Stimulated activated naive B cell treated with anti-CD40 and anti-IgM and Interleukin-4, amounts not matched to agents 10 μg/mL and 1 μg/mL and 100 μg/mL, for 72 hours (primary cell): ENCODE results near the gene SMAD7.
"Not testable (repeated sequence)": the region's sequence is repeated elsewhere in the genome, so short reads cannot be mapped to it uniquely, and the experiment has no call there.

Source experiments
- ATAC-seq, 2 donors: fragments of 150-1000 bp; cut with Tn5 transposase; replicated peaks; 2 replicates each; pipeline ENCODE4 v1.10.0; 2021; ENCODE audit warnings: moderate library complexity in 1 of 2
- DNase-seq: peaks from one replicate; pipeline ENCODE4 v3.0.0; 2021
- H3K27ac Mint-ChIP-seq: one replicate; pipeline ENCODE4 v1.8.0; 2022; ENCODE audit warnings: mild to moderate bottlenecking, mixed read lengths
- H3K27me3 Mint-ChIP-seq, 2 donors: one replicate each; pipeline ENCODE4 v1.8.0; 2022; ENCODE audit warnings: mixed read lengths in 2 of 2
- H3K36me3 Mint-ChIP-seq, 2 donors: one replicate each; pipeline ENCODE4 v1.8.0; 2022; ENCODE audit warnings: mixed read lengths in 2 of 2, mild to moderate bottlenecking in 1 of 2
- H3K4me1 Mint-ChIP-seq, 2 donors: one replicate each; pipeline ENCODE4 v1.8.0; 2022; ENCODE audit warnings: mixed read lengths in 2 of 2, mild to moderate bottlenecking in 1 of 2
- H3K4me3 Mint-ChIP-seq, 2 donors: one replicate each; pipeline ENCODE4 v1.8.0; 2022; ENCODE audit warnings: mild to moderate bottlenecking in 2 of 2, mixed read lengths in 2 of 2, moderate library complexity in 1 of 2
- H3K9me3 Mint-ChIP-seq, 2 donors: one replicate each; pipeline ENCODE4 v1.8.0; 2022; ENCODE audit warnings: mixed read lengths in 2 of 2, mild to moderate bottlenecking in 1 of 2

SMAD7 gene

GRCh38 chr18:48872234-48873145 lies 78.3 kb downstream of the SMAD7 start:
- no peaks in the 10 kb centered on the region for H3K9me3 Mint-ChIP-seq
- no peaks in the 10 kb centered on the region for H3K27me3 Mint-ChIP-seq
- no peak overlapping the region for H3K27ac Mint-ChIP-seq
- DNase-seq (no peak), ATAC-seq (no peak)
- no peak overlapping the region for H3K4me3 Mint-ChIP-seq
- H3K36me3 Mint-ChIP-seq, result no peaks in the 10 kb centered on the region
- H3K4me1 Mint-ChIP-seq, result peaks cover 28 to 51% of the 10 kb centered on the region in 2 donors

- no peaks in the 10 kb centered on the region for H3K36me3 Mint-ChIP-seq
- ATAC-seq (no peak), DNase-seq (no peak)
- H3K4me3 Mint-ChIP-seq, result no peak overlapping the region
- H3K9me3 Mint-ChIP-seq, result no peaks in the 10 kb centered on the region
- H3K27me3 Mint-ChIP-seq, result no peaks in the 10 kb centered on the region
- H3K27ac Mint-ChIP-seq, result peak overlapping the region; percentile 80
- peaks cover 28 to 51% of the 10 kb centered on the region in 2 donors for H3K4me1 Mint-ChIP-seq
Measured at GRCh38 chr18:48871391-48872166, 79.2 kb downstream of the SMAD7 start.

GRCh38 chr18:48870926-48871325 lies 79.8 kb downstream of the SMAD7 start:
- Mint-ChIP-seq H3K27ac (peak overlapping the region; percentile 80), H3K4me1 (peaks cover 28 to 53% of the 10 kb centered on the region in 2 donors)
- not testable (repeated sequence) for H3K36me3 Mint-ChIP-seq, ATAC-seq, H3K27me3 Mint-ChIP-seq, H3K4me3 Mint-ChIP-seq, DNase-seq, H3K9me3 Mint-ChIP-seq
